NCI-H128 (cell line): Measurements from ENCODE around the gene MEGF11.
"Not testable (repeated sequence)": the region's sequence is repeated elsewhere in the genome, so short reads cannot be mapped to it uniquely, and the experiment has no call there.

ENCODE experiments used
- DNase-seq: peaks from one replicate; lab custom pipeline; 2025; ENCODE audit not compliant: unreplicated experiment; lab: John Stamatoyannopoulos, UW

Gene MEGF11

DNA sequence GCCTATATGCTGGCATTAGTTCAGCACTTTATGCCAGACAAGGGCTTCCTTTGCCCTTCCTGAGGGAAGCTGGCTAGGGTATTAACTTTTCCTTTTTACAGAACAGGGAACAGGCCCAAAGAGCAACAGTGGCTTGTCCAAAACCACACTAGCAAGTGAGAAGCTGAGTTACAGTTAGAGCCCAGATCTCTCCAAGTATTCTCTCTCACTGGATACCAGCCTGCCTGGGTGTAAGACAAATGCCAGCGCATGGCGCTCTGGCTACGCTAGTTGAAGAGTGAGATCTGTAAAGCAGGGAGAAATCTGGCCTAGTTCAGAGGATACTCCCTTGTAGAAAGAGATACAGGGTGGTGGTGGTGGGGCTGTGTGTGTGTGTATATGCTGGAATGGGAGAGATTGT is 345.9 kb downstream of the MEGF11 start:
- no peak for DNase-seq

DNA sequence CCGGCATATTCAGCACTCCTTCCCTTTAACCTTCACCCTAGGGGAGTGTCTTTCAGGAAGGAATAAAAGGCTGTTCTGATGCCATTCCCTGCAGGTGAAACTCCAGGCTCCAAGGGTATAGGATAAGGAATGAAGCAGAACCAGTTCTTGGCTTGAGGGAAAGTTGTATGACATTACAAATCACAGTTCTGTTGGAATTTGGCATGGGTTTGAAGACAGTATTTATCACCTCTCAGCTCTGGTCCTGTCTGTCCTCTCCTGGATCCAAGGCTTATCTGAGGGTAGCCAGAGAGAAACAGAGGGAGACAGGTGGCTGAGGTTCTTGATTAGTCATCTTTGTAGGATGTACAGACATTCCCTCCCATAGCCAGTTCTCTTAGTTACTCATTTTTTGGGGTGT is 347.2 kb downstream of the MEGF11 start:
- no peak for DNase-seq

DNA sequence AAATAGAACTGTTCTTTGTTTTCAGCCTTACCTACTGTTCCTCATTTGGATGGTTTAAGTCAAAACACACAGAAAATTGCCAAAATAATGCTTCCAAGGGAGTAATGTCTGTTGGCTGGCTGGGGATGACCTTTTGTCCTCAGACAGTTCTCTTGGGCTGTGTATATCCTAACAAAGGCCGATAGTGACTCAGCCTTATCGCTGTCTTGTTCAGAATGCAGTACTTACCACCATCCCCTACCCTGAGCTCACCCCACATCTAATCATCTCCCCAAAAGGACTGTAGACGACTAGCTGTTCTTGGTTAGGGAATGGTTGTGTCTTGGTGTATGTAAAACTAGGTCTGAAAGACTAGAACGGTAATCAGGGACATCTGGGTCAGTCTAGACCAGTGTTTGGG is 349.2 kb downstream of the MEGF11 start:
- DNase-seq, result no peak

DNA sequence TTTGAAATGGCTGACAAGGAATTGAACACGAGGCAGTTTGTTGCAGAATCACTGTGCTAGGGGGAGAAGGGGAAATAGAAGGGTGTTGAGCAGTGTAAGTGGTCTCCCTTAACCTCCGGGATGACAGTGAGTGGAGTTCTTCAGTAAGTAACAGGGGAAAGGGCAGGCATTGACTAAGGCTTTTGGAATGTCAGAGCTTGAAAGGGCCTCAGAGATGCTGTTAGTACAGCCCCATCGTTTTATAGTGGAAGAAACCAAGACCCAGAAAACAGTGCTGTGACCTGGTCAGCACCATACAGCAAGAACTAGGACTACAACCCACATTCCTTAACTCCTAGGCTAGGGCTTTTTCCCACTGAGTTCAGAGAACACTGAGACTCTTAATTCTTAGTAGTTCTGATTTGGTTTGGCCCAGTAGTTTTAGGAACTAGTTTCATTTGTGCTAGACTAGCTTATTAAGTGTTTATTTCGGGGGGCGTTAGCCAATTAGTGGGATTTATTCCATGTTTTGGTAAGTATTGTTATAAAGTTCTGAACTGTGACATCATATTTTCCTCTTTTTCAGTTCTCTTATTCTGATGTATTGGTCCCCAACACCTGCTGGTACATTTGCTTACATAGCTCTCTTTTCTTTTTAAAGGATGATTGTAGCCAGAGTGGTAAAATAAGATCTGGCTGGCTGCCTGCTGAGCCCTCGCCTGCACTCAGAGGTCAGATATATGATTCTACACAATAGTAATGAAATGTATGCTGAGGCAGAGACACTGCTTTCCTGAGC is 350.1 kb downstream of the MEGF11 start:
- DNase-seq, result no peak

DNA sequence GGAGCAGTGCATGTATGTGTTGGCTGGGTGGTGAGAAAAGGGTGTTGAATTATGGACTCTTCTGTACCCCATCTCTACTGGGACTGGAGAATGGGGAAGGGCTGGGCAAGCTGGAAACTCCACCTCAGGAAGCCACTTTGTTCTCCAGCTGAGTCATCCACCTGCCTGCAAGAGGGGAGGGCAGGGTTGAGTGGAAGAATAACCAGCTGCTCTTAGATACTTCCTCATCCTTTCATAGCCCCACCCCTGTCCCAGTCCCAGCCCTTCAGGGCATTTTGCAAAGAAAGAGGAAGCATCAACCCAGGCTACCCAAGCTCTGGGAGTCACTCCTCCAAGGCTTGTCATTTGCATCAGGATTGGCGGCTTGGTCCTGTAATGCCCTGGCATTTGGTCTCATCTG is 351.2 kb downstream of the MEGF11 start:
- no peak for DNase-seq

DNA sequence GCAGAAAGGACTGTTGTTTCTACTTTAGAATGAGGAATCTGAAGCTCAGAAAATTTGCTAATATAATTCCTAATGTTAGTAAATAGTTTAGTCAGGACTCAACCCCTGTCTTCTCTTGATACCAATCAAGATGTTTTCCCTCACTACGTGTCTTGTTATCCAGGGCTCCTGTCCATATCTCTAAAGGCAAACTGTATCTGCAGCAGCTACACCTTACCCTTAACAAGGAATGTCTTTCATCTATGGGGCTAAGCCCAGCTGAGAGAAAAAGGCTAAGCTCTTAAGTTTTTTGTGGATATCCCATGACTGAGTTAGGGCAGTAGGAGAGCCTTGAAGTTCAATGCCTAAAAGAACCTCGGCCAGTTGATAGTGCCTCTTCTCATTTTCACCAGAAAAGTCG is 351.7 kb downstream of the MEGF11 start:
- no peak for DNase-seq

DNA sequence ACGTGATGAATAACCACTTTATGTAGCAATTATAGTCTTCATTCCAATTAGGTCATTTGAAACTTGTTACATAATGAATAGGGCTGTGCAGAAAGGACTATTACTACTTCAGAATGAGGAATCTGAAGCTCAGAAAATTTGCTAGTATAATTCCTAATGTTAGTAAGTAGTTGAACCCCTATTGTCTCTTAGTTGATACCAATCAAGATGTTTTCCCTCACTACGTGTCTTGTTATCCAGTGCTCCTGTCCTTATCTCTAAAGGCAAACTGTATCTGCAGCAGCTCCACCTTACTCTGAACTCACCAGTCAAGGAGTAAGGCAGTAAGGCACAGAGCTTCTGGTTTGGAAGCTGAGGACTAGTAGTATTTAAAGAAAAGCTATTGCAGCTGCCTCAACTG is 352.2 kb downstream of the MEGF11 start:
- no peak for DNase-seq

DNA sequence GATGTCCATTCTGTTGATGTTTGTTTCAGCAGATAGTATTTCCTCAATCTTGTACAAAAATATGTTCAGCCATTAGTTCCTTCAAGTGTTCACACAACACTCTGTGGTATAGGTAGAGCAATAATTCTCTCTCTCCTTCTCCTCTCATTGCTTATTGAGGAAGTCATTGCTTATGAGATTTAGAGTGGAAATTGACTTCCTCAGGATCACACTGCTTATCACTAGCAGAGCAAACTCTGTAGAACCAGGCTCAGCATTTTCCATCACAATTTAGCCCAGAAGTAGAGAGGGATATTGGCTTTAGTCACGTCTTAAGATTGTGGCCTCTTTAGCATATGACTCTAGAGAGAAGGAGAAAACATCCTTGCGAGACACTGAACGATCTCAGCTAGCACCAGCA is 353.1 kb downstream of the MEGF11 start:
- no peak for DNase-seq

DNA sequence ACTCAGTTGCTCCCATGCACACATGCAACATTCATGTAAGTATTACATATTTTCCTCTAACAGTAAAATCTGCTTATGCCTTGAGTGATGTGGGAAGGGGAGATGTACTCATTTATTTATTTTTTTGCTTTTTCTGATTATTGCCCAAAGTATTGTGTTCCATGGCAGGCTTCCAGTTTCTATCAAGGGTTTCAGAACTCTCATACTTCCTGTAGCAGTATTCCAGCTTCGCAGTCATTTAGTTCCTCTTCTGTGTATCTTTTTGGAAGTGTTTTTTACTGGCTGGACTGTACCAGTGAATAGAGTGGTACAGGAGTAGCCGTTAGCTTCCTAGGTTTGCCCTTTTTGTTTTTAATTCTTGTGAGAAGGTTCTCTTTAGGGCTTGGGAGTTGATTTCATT is 357.3 kb downstream of the MEGF11 start:
- no peak for DNase-seq

DNA sequence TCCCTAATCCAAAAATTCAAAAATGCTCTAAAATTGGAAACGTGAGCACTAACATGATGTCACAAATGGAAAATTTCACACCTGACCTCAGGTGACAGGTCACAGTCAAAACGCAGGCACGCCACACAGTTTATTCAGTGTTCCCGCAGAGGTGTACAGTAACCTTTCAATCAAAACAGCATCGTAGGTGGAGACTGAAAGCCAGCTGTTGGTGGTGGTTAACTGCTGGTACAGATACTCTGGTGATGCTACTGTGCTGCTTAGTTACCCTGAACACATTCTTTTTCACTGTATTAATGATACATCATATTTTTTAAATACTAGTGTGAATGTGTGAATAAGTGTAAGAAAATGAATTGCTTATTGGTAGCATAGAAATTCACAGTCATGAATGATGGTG is 360.5 kb downstream of the MEGF11 start:
- DNase-seq, result no peak

DNA sequence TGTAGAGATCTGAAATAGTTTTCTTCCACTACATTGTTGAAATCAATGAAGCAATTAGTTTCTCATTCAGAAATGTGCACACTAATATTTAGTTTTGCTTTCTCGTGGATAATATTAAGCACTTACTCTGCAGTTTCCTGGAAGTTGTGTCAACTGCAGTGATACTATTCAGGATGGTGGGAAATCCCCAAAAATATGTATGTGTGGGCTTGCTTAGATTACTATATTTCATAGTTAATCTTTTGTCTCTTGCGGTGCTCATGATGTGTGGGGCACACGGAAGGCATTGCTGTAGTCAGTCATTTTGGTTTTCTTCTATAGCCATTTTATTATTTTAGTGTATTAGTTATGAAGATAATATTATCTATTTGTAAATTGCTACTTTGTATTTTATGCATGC is 364.6 kb downstream of the MEGF11 start:
- no peak for DNase-seq

DNA sequence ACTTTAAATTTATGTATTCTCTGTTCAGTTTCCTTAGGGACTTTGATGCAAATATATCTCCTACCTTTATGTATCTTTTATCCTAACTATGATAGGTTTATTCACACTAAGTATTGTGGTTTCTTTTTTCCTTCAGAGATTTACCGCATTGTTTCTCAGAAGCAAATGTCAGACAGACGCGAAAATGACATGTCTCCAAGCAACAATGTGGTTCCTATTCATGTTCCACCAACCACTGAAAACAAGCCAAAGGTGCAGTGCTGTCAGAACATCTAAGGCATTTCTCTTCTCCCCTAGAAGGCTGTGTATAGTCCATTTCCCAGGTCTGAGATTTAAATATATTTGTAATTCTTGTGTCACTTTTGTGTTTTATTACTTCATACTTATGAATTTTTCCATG is 366.0 kb downstream of the MEGF11 start:
- DNase-seq, result no peak

DNA sequence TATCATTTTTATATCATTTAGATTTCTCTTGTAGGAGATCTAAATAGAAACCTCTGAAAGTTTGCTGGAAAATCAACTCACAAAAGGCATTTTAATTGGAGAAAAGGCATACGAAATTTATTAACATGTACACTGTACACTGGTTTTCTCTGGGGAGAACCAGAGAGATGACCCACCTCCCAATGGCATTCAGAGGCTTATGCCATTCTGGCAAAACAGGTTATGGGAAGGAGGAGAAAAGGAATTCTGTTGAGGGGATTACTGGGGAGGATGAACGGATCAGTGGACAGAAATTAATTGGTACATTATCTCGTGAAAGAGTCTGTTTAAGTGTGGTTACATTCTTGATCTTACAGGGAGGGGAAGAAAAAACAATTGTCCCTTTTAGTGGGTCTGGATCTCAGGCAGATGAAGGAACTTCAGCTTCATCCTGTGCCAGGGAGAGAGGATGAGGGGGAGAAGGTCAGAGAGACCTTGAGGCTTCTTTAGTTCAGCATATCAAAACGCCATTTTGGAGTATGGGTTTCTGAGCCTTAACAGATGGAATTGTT is 367.8 kb downstream of the MEGF11 start:
- DNase-seq, result no peak

DNA sequence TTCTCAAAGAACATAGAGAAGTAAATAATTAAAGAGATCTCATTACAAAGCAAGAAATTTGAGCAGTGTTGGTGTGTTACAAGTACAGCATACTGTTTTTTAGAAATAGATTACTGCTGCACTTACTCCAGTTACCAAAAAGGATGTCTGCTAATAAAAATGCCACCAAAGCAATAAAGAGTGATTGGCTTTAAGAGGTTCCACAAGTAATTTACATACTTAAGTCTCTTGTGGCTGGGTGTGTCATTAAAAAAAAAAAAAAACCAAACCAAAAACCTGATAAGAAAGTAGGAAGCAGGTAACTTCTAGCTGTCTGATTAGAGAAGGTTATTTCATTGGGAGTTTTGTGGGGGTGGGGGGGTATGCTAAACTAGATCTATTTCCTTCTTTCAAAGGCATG is 369.0 kb downstream of the MEGF11 start:
- DNase-seq, result no peak

DNA sequence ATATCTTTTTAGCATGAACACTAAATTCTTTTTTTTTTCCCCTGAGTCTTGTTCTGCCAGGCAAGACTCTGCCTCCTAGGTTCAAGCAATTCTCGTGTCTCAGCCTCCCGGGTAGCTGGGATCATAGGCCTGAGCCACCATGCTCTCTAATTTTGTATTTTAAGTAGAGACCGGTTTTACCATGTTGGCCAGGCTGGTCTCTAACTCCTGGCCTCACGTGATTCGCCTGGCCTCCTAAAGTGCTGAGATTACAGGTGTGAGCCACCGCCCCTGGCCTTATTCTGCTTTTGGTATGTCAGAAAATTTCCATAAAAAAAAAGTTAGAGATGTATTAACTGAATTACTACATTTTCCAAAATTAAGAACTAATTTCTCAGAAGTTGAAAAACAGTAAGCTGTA is 370.0 kb downstream of the MEGF11 start:
- no peak for DNase-seq

DNA sequence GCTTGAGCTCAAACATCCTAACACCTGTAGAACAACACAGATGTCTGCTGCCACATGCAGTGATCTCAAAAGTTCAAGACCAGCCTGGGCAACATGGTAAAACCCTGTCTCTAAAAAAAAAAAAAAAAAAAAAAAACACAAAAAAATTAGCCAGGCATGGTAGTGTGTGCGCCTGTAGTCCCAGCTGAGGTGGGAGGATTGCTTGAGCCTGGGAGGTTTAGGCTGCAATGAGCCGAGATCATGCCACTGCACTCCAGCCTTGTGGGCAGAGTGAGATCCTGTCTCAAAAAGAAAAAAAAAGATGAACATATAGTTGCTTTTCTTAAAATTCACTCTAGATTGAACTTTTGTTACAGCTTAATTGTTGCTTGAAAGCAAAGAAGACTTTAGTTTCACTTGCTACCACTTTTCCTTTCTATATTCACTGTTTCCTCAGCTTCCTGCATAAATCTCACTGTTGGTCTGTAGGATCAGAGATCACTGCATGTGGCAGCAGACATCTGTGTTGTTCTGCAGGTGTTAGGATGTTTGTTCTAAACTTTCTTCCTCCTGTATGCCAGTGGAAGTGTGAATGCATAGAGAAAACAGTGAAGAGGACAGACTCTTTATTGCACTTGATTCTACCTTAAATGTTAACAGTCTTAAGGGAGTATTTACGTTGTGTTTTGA is 371.6 kb downstream of the MEGF11 start:
- DNase-seq, result no peak

DNA sequence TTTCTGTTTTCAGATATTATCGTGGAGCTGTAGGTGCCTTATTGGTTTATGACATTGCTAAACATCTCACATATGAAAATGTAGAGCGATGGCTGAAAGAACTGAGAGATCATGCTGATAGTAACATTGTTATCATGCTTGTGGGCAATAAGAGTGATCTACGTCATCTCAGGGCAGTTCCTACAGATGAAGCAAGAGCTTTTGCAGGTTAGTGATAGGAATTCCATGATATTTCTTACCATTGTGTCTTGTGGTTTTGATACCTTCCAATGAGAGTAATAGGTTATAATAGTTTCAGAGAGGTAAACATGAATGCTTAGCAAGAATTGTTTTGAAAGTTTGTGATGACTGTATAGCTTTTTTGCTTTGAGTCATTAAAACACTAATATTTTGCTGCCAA is 375.8 kb downstream of the MEGF11 start:
- DNase-seq, result no peak

DNA sequence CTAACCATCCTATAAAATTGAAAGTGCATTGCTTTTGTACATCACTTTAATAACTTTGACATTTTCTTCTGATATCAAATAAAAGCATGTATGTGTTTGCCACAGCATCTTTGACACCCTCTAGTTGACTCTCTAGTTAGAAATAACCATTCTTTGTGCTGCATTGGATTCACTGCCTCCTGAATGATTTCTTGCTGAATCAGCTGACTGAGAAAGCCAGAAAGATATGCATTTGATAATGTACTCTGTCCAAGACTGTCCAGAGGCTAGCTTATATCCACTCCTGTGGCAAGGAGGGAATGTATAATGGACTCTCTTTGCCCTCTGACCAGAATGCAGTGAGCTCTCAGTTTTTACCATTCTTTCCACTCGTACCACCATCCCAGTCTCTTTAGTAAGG is 378.1 kb downstream of the MEGF11 start:
- DNase-seq, result no peak

DNA sequence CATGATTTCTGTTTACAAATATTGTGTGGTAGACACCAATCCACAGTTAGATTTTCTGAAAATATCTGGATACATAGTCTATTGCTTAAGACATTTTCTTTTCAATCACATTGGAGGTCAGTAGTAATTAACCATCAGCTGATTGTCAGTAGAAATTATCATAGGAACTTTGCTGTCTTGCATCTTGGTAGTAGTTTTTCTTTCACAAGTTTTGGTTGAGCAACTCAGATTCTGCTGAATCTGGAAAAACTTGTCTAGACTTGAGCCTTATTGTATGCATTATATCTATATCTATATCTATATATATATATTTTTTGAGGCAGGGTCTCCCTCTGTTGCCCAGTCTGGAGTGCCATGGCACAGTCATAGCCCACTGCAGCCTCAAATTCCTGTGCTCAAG is 380.3 kb downstream of the MEGF11 start:
- DNase-seq, result no peak

DNA sequence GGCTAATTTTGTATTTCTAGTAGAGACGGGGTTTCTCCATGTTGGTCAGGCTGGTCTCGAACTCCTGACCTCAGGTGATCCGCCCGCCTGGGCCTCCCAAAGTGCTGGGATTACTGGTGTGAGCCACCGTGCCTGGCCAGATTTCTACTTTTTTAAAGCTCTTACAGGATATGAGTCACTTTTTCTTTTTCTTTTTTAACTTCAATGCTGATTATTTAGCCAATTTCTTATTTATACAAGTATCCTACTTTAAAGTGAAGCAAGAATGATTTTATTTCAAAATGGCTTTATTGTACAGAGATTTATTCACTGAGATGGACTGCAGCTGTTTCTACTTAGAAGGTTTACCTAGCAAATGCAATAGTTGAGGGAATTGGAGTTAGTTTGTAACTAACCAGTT is 381.0 kb downstream of the MEGF11 start:
- DNase-seq, result not testable (repeated sequence)

DNA sequence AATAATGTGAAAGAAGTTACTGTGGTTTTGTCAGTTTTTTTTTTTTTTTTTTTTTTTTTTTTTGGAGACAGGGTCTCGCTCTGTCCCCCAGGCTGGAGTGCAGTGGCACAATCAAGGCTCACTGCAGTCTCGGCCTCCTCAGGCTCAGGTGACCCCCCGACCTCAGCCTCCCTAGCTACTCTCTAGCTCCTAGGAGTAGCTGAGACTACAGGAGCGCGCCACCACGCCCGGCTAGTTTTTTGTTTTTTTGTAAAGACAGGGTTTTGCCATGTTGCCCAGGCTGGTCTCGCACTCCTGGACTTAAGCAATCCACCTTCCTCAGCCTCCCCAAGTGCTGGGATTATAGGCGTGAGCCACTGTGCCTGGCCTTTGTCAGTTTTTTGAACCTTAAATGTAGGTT is 381.7 kb downstream of the MEGF11 start:
- not testable (repeated sequence) for DNase-seq

DNA sequence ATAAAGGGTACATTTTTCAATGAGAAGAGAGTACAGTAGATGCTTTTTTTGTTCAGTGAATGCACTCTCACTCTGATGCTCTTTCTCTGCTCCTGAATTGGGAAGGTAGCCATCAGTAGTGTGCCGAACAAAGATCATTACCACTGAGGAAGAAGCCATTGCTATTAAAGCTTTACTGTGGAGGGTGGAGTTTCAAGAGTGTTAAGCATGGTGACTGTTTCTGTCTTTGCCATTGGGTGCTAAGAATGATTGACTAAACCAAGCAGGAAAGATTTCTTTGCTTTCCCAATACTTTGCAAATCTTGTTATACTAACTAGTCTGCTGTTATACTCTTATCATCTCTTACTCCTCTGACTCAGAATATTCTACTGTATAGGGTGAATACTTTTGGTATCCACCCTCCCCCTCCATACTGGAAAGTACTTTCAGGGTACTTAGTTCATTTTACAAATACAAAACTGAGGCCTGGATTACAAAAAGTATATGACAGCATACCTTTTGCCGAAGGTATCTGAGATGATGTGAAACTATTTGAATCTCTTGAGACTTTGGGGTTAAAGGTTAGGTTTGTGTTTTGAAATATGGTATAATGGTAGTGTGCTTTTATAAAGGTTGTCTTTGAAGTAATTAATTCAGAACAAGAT is 382.5 kb downstream of the MEGF11 start:
- no peak for DNase-seq
